GM13977 (cell line): Measurements from ENCODE around the gene CNPY3.

Source experiments
- DNase-seq: peaks from one replicate; pipeline ENCODE4 v3.0.0; 2012; ENCODE audit warnings: low spot score
- in situ Hi-C: fragments of 300-500 bp; cut with MboI; formaldehyde crosslinking; loops from one replicate; pipeline ENCODE4 v1.12.0; 2022; ENCODE audit warnings: low sequenced_read_pairs, low pct_unique_long_range_greater_than_20kb, mixed read lengths, inconsistent platforms; ENCODE audit not compliant: unreplicated experiment
- TF ChIP-seq, protein P1 (sequence below): IDR thresholded peaks from 2 replicates; pipeline ENCODE4 v1.5.1; 2012; ENCODE audit warnings: mild to moderate bottlenecking, control low read depth; ENCODE audit not compliant: insufficient read depth; ENCODE audit errors: extremely low read depth, missing control alignments

Gene CNPY3

DNA sequence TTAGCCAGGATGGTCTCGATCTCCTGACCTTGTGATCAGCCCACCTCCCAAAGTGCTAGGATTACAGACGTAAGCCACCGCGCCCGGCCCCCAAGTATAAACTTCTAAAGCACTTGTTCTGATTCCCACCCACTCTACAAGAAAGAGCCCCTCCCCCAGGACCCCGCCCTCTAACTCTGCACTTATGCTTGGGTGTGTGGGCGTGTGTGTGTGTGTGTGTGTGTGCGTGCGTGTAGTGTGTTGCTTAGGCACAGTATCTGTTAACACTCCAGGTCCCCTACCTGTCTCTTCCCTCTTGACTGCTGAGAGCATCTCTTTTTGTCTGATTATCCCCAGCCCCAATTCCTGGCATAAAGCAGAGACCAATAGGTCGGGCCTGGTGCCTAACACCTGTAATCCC lies 19.4 kb upstream of the CNPY3 start:
- TF ChIP-seq, protein P1, sequence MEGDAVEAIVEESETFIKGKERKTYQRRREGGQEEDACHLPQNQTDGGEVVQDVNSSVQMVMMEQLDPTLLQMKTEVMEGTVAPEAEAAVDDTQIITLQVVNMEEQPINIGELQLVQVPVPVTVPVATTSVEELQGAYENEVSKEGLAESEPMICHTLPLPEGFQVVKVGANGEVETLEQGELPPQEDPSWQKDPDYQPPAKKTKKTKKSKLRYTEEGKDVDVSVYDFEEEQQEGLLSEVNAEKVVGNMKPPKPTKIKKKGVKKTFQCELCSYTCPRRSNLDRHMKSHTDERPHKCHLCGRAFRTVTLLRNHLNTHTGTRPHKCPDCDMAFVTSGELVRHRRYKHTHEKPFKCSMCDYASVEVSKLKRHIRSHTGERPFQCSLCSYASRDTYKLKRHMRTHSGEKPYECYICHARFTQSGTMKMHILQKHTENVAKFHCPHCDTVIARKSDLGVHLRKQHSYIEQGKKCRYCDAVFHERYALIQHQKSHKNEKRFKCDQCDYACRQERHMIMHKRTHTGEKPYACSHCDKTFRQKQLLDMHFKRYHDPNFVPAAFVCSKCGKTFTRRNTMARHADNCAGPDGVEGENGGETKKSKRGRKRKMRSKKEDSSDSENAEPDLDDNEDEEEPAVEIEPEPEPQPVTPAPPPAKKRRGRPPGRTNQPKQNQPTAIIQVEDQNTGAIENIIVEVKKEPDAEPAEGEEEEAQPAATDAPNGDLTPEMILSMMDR: no peak
- in situ Hi-C loops: loop anchor here (10.0 kb wide), 1 partner anchor 235 kb away; no protein-coding TSS in a partner anchor
- DNase-seq: no peak

DNA sequence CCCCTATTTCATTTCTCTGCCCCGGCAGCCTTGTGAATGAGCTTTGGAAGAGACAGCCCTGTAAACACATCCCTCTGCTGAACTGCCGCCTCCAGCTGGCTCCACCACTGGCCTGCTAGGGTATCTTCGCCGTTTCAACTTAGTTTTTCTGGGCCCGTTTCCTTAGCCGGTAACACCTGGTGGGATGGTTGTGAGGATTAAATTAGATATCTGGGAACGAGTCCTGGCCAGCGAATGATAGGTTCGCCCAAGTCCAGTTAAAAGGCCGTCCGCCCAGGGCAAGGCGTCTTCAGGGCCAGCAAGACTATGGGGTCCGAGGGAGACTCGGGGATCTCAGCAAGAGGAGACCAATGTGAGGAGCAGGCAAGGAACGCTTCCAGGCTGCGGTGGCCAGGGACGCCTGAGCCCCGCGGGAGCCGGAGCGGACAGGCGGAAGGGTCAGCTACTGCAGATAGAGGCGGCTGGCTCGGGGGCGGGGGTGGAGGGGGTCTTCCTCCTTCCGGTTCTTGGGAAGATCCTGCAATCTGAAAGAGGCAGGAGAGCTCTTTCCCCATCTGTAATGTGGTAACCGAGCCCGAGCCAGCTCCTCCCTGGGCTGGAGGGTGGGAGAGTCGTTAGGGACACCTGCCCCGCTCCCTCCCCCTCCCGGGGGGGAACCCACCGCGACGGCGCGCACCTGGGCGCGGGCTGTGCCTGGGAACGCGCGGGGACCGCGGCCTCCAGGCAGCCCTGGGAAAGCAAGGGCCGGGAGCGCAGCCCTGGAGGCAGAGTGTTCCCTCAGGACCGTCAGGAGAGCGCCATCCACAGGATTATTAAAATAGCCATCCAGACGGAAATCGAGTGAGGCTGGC lies 17.9 kb upstream of the CNPY3 start:
- in situ Hi-C loops: no loop called here
- TF ChIP-seq, protein P1: no peak
- DNase-seq: no peak

DNA sequence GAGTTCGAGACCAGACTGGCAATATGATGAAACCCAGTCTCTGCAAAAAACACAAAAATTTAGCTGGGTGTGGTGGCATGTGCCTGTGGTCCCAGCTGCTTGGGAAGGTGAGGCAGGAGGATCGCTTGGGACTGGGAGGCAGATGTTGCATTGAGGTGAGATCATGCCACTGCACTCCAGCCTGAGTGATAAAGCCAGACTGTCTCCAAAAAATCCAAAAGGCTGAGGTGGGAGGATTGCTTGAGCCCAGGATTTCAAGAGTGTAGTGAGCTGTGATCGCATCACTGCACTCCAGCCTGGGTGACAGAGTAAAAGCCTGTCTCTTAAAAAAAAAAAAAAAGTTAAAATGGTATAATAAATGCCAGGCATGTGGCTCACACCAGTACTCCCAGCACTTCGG lies 14.7 kb upstream of the CNPY3 start:
- TF ChIP-seq, protein P1: no peak
- DNase-seq: no peak
- in situ Hi-C loops: no loop called here

DNA sequence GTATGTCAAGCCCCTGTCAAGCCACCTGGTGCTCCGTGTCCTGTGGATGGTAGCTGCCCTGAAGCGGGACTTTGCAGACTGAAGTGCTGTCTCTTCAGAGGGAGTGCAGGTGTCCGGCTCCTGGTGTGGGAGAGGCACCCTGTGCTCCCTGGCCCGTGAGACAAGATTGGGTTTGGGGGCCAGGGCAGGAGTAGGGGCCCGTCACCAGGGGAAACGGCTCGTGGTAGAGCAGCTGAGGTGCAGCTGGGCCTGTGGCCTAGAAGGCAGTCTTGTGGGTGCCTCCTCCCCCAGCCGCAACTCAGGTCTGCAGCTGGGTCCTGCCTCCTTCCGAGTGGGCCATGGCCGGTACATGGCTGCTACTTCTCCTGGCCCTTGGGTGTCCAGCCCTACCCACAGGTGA lies 13.5 kb upstream of the CNPY3 start, which contains the start of gene PTCRA:
Gene PTCRA (plus strand): TSS at position 322 of the 400 bp plus-strand sequence. CDS start 17 bp downstream, at position 339.
- DNase-seq: peak; percentile 50
- in situ Hi-C loops: no loop called here
- TF ChIP-seq, protein P1: no peak

DNA sequence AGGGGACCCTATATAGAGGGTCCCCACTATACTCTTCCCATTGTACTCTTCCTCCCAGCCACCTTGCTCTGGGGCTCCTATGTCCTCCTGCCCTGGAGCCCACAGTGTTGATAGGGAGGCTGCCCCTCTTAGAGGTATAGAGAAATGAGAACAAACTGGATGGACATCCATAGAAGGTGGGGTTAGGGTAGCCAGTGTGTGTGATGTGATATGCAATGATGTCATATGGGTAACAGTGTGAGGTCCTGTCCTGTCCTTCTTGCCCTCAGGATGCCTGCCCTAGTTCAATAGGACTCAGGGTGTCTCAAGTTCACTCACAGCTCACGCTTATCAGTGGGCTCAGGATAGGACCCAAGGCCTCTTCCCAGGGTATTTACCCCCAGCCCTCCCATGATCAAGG lies 13.0 kb upstream of the CNPY3 start:
- peak; percentile 10 for DNase-seq
- TF ChIP-seq, protein P1: no peak
- in situ Hi-C loops: no loop called here

DNA sequence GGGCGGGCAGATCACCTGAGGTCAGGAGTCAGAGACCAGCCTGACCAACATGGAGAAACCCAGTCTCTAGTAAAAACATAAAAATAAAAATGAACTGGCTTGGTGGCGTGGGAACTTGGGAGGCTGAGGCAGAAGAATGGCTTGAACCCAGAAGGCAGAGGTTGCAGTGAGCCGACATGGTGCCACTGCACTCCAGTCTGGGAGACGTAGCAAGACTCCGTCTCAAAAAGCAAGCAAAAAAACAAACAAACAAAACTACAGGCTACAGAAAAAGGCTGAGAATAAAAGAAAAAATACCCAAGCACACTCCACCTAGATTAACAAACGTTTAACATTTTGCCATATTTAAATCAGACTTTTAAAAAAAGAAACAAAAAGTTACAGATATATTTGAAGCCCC lies 7.5 kb upstream of the CNPY3 start:
- DNase-seq: no peak
- TF ChIP-seq, protein P1: no peak
- in situ Hi-C loops: no loop called here

DNA sequence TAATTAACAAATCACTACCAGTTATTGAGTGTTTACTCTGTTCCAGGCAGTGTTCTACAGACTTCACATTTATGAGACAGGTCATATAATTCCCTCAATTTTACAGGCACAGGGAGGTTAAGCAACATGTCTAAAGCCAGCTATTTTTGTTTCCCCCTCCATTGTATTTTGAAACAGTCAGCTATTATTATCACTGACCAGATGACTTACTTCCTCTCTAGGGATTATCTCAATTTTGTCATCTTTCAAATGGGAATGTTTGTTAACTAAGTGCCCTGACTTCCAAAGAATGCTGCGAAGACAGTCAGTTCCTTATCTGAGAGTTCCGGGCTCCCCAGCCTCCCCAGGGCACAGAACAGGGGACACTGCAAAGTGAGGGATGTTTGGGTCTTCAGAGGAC lies 5.6 kb upstream of the CNPY3 start:
- DNase-seq: no peak
- in situ Hi-C loops: no loop called here
- TF ChIP-seq, protein P1: no peak
